A549 (cell line): ENCODE data around the gene OBP2A. TPM values are rescaled to one million over a fixed set of nuclear protein-coding genes. Genes with fewer than 3 reads are reported as not detected.
"Not testable (repeated sequence)": the region's sequence is repeated elsewhere in the genome, so short reads cannot be mapped to it uniquely, and the experiment has no call there.

Source experiments
- ATAC-seq, 2 experiments: fragments of 200-7000 bp in 1 of 2; fragments of >200 bp in 1 of 2; cut with Nextera tagmentation in 1 of 2; cut with Tn5 transposase in 1 of 2; 3 replicates each; pipeline versions ENCODE4 v1.8.0 to v1.9.1; 2018 to 2020; ENCODE audit warnings: mild to moderate bottlenecking in 1 of 2, moderate library complexity in 1 of 2
- CTCF ChIA-PET: fragments of 300-600 bp; sonication (Branson Sonifier 250); formaldehyde crosslinking; extraction: SDS; loops from one replicate; lab custom pipeline; 2021; ENCODE audit warnings: antibody characterized with exemption, inconsistent platforms; lab: Yijun Ruan, JAX
- POLR2A ChIA-PET: fragments of 350-600 bp; formaldehyde crosslinking; extraction: SDS; loops from one replicate; lab custom pipeline; 2021; ENCODE audit warnings: antibody characterized with exemption, inconsistent platforms; lab: Yijun Ruan, JAX
- DNase-seq, 2 experiments: peaks; one replicate each; pipeline versions ENCODE4 v3.0.0 to v3.0.0-alpha.2; 2011 to 2016; ENCODE audit warnings: low read depth in 1 of 2, low spot score in 1 of 2
- FAIRE-seq: peaks from 2 replicates; lab custom pipeline; 2011; peaks lifted over from hg19 to GRCh38; lab: Jason Lieb, UNC
- H3K27ac ChIP-seq, 2 experiments: fragments of >200 bp; sonication (Bioruptor Twin); formaldehyde crosslinking; 3 replicates each; pipeline ENCODE4 v1.5.1; 2016 to 2017
- H3K4me1 ChIP-seq: fragments of >200 bp; sonication (Bioruptor Twin); formaldehyde crosslinking; 3 replicates; pipeline ENCODE4 v1.6.1; 2016
- H3K4me2 ChIP-seq: fragments of >200 bp; sonication (Bioruptor Twin); formaldehyde crosslinking; 3 replicates; pipeline ENCODE4 v1.6.1; 2016
- H3K4me3 ChIP-seq: fragments of >200 bp; sonication (Bioruptor Twin); formaldehyde crosslinking; 3 replicates; pipeline ENCODE4 v1.5.1; 2016
- H3K9me3 ChIP-seq: fragments of >200 bp; sonication (Bioruptor Twin); formaldehyde crosslinking; 3 replicates; pipeline ENCODE4 v1.6.1; 2016
- ATOH8 ChIP-seq: fragments of 250-450 bp; sonication (Bioruptor Pico); IDR thresholded peaks from 2 replicates; pipeline ENCODE4 v1.5.0; 2020; ENCODE audit warnings: low read depth, mild to moderate bottlenecking, moderate library complexity
- BHLHE40 ChIP-seq: IDR thresholded peaks from 2 replicates; pipeline ENCODE4 v1.6.1; 2012; ENCODE audit warnings: low read depth, low read length, inconsistent platforms
- CBX2 ChIP-seq: fragments of 200-600 bp; sonication (generic); IDR thresholded peaks from 2 replicates; pipeline ENCODE4 v1.6.1; 2016; ENCODE audit warnings: low read depth, mild to moderate bottlenecking, borderline replicate concordance
- CBX8 ChIP-seq: fragments of 200-600 bp; sonication (generic); IDR thresholded peaks from 2 replicates; pipeline ENCODE4 v1.6.1; 2016
- CHD2 ChIP-seq: fragments of 150-350 bp; IDR thresholded peaks from 2 replicates; pipeline ENCODE4 v1.6.1; 2014; ENCODE audit warnings: low read length; ENCODE audit not compliant: partially characterized antibody
- CHD4 ChIP-seq: fragments of 200-600 bp; sonication (generic); IDR thresholded peaks from 2 replicates; pipeline ENCODE4 v1.6.1; 2016; ENCODE audit warnings: antibody characterized with exemption, mild to moderate bottlenecking, borderline replicate concordance
- E2F6 ChIP-seq: IDR thresholded peaks from 2 replicates; pipeline ENCODE4 v1.6.1; 2012; ENCODE audit warnings: low read depth, borderline replicate concordance
- ELK1 ChIP-seq: fragments of 150-350 bp; IDR thresholded peaks from 2 replicates; pipeline ENCODE4 v1.6.1; 2014; ENCODE audit warnings: low read depth, mild to moderate bottlenecking, low read length
- GATA3 ChIP-seq: IDR thresholded peaks from 2 replicates; pipeline ENCODE4 v1.6.1; 2012; ENCODE audit warnings: borderline replicate concordance
- HES2 ChIP-seq: fragments of >200 bp; sonication (Bioruptor Twin); formaldehyde crosslinking; IDR thresholded peaks from 2 replicates; pipeline ENCODE4 v1.6.1; 2016
- HOXA7 ChIP-seq: fragments of 250-450 bp; sonication (Bioruptor Pico); IDR thresholded peaks from 2 replicates; pipeline ENCODE4 v1.5.0; 2020; ENCODE audit warnings: mild to moderate bottlenecking, moderate library complexity
- MAX ChIP-seq: IDR thresholded peaks from 2 replicates; pipeline ENCODE4 v1.6.1; 2012
- RARB ChIP-seq: fragments of 250-450 bp; sonication (Bioruptor Pico); IDR thresholded peaks from 2 replicates; pipeline ENCODE4 v1.8.0; 2021; ENCODE audit warnings: mild to moderate bottlenecking, moderate library complexity
- RCOR1 ChIP-seq: fragments of 150-350 bp; IDR thresholded peaks from 2 replicates; pipeline ENCODE4 v1.6.1; 2014; ENCODE audit warnings: antibody characterized with exemption, low read length, low read depth
- RNF2 ChIP-seq: fragments of 200-600 bp; sonication (generic); IDR thresholded peaks from 2 replicates; pipeline ENCODE4 v1.6.1; 2016; ENCODE audit warnings: low read depth, mild to moderate bottlenecking, antibody characterized with exemption, moderate library complexity, borderline replicate concordance
- SREBF2 ChIP-seq: fragments of 450-650 bp; IDR thresholded peaks from 2 replicates; pipeline ENCODE4 v1.6.1; 2014; ENCODE audit warnings: mild to moderate bottlenecking, moderate library complexity
- WGBS: methylation state at CpG from one replicate; pipeline ENCODE4 v1.1.6; 2017; ENCODE audit errors: missing lambda C conversion rate; 5-methylcytosine and 5-hydroxymethylcytosine counted together
- polyA plus RNA-seq, 4 experiments: library from polyadenylated mRNA; depleted of rRNA in 3 of 4; stranded (reverse); fragments of >200 nt; fragmentation: RNase III in 1 of 4; extraction: RNeasy Plus Mini Kit Qiagen cat#74134 plus additional on column Dnase treatment in 1 of 4; gene quantifications; 2 replicates in 3 of 4; 3 replicates in 1 of 4; pipeline ENCODE4 v1.2.3, GENCODE V29; 2011 to 2017

Gene OBP2A
- polyA plus RNA-seq, 2 of the 4 experiments (the other 2 are of a cell fraction): not detected

- WGBS: 59% methylated on average over 19 of the region's 28 CpGs
- H3K27ac ChIP-seq: no peak overlapping the region
- H3K4me3 ChIP-seq: no peak overlapping the region
- ChIA-PET POLR2A (interaction anchor here (0.8 kb wide), 1 partner anchor 15 kb away, joined by 3 read pairs; no protein-coding TSS in a partner anchor), CTCF (interaction anchor here (1.0 kb wide), 1 partner anchor 17 kb away, joined by 3 read pairs; no protein-coding TSS in a partner anchor)
- H3K4me1 ChIP-seq: peaks cover 6% of the 10 kb centered on the region; the same call in 1 of the 3 replicates
- ATAC-seq (no peak; a peak in 1 of 6 replicates), FAIRE-seq (no peak), DNase-seq (no peak)
- no peaks in the 10 kb centered on the region for H3K9me3 ChIP-seq
- H3K4me2 ChIP-seq: no peak overlapping the region
- TF ChIP-seq CBX2 (no peak), E2F6 (no peak), MAX (no peak), RNF2 (no peak), BHLHE40 (no peak), HES2 (no peak), CBX8 (no peak), ELK1 (no peak), ATOH8 (CRISPR knock-in tag) (no peak), HOXA7 (CRISPR knock-in tag) (no peak), SREBF2 (no peak), RCOR1 (no peak), RARB (no peak), CHD4 (no peak)
Measured at GRCh38 chr9:135547756-135548736, 2.1 kb downstream of the OBP2A start.

- H3K4me1 ChIP-seq, POLR2A ChIA-PET, H3K4me2 ChIP-seq, DNase-seq, ATAC-seq, H3K27ac ChIP-seq, H3K9me3 ChIP-seq, H3K4me3 ChIP-seq, FAIRE-seq: not testable (repeated sequence)
- WGBS: 49% methylated on average over 17 of the region's 28 CpGs
- CTCF ChIA-PET: interaction anchor here (1.6 kb wide), 1 partner anchor 45 kb away, joined by 7 read pairs; no protein-coding TSS in a partner anchor
Measured at GRCh38 chr9:135549478-135550343, 3.8 kb downstream of the OBP2A start.

GRCh38 chr9:135550344-135550918 is 4.5 kb downstream of the OBP2A start:
- Histone ChIP-seq H3K4me2 (no peak overlapping the region), H3K9me3 (no peaks in the 10 kb centered on the region), H3K4me3 (no peak overlapping the region)
- ATAC-seq (no peak), FAIRE-seq (no peak)
- 56% methylated on average over 12 of the region's 17 CpGs for WGBS
- CTCF ChIA-PET: interaction anchor here (1.6 to 1.8 kb wide), 3 partner anchors 12 to 53 kb away, joined by 3 to 7 read pairs (median 4); no protein-coding TSS in a partner anchor
- TF ChIP-seq CHD2 (no peak), GATA3 (no peak)
- TF ChIP-seq, all 56 proteins: peak for 0
- Histone ChIP-seq H3K4me1 (0 out of 3 replicates have a peak, but pooled peaks cover 2% of the 10 kb centered on the region), H3K27ac (no peak overlapping the region)
- POLR2A ChIA-PET: no interaction called here
- no peak for DNase-seq
